GM21423 (cell line): ENCODE results near the gene TMEM154.
"Not testable (repeated sequence)": the region's sequence is repeated elsewhere in the genome, so short reads cannot be mapped to it uniquely, and the experiment has no call there.

Experiments used
- ATAC-seq: cut with Tn5 transposase; IDR thresholded peaks from one replicate; pipeline ENCODE4 v1.9.1; 2021; ENCODE audit warnings: mild to moderate bottlenecking, moderate library complexity; ENCODE audit not compliant: unreplicated experiment

Gene TMEM154

GRCh38 chr4:152668338-152668964 is 11.3 kb downstream of the TMEM154 start:
- ATAC-seq, result no peak

- no peak for ATAC-seq
These were observed 12.0 kb downstream of the TMEM154 start for GRCh38 chr4:152667781-152668180.

DNA sequence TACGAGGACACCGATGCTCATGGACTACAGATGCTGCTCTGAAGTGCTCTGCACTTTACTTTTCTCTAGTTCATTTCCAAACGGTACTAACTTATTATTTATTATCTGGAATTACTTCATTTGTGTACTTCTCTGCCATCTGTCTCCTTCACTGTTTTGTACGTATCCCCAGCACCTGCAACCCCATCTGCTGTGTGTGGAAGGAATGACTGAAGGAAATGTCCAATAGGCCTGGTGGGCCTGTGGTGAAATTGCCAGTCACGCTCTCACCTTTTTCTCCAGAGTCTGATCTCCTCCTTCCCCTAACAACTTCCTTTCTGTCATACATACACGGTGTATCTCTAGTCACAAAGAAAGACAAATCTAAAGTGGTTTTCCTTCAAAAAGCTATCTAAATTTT is 12.9 kb downstream of the TMEM154 start:
- ATAC-seq, result no peak

- no peak for ATAC-seq
These were observed 14.0 kb downstream of the TMEM154 start for GRCh38 chr4:152665691-152666395.

DNA sequence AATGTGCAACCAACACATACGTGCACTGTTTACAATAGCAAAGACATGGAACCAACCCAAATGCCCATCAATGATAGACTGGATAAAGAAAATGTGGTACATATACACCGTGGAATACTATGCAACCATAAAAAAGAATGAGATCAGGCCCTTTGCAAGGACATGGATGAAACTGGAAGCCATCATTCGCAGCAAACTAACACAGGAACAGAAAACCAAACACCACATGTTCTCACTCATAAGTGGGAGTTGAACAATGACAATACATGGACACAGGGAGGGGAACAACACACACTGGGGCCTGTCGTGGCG is 15.8 kb downstream of the TMEM154 start:
- not testable (repeated sequence) for ATAC-seq

GRCh38 chr4:152663203-152664066 is 16.4 kb downstream of the TMEM154 start:
- ATAC-seq, result peak; percentile 64

DNA sequence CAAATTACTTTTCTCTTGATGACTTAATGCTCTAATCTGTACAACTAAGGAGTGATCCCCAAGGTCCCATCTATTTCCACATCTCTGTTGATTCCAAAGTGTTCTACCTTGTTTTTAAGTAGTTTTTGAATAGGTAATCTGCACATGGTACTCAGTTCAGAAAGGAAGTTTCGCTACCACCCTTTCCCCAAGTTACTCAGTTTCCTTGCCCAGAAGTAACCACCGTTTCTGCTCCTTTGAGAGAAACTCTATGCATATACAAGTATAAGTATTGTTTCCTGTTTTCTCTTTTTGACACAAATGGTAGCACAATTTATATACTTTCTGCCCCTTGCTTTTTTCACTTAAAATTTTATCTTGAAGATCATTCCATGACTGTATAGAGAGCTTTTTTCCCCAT is 18.1 kb downstream of the TMEM154 start:
- ATAC-seq, result peak; percentile 24

- no peak for ATAC-seq
These were observed 19.3 kb downstream of the TMEM154 start for GRCh38 chr4:152660526-152660925.

- no peak for ATAC-seq
These were observed 20.0 kb downstream of the TMEM154 start for GRCh38 chr4:152659806-152660205.

DNA sequence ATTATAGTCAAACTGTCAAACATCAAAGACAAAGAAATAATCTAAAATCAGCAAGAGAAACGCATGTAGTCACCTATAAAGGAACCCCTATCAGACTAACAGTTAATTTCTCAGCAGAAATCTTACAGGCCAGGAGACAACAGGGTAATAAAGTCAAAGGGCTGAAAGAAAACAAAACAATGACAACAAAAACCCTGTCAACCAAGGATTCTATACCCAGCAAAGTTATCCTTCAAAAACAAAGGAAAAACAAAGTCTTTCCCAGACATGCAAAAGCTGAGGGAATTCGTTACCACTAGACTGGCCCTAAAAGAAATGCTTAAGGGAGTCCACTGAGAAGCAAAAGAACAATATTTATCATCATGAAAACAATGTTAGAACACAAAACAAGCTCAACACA is 22.1 kb downstream of the TMEM154 start:
- no peak for ATAC-seq

- no peak for ATAC-seq
These were observed 24.3 kb downstream of the TMEM154 start for GRCh38 chr4:152655272-152656129.

- ATAC-seq, result no peak
These were observed 27.7 kb downstream of the TMEM154 start for GRCh38 chr4:152652102-152652501.

DNA sequence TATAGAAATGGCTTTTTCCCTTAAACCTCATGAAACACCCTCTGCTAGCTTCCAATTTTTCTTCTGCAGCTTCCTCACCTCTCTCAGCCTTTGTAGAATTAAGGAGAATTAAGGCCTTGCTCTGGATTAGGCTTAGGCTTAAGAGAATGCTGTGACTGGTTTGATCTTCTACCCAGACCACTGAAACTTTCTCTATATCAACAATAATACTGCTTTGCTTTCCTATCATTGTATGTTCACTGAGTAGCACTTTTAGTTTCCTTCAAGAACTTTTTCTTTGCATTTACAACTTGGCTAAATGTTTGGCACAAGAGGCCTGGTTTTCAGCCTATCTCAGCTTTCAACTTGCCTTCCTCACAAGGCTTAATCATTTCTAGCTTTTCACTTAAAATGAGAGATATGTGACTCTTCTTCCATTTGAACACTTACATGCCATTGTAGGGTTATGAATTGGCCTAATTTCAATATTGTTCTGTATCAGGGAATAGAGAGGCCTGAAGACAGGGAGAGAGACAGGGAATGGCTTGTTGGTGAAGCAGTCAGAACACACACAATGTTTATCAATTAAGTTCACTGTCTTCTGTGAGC is 28.2 kb downstream of the TMEM154 start:
- ATAC-seq, result no peak

DNA sequence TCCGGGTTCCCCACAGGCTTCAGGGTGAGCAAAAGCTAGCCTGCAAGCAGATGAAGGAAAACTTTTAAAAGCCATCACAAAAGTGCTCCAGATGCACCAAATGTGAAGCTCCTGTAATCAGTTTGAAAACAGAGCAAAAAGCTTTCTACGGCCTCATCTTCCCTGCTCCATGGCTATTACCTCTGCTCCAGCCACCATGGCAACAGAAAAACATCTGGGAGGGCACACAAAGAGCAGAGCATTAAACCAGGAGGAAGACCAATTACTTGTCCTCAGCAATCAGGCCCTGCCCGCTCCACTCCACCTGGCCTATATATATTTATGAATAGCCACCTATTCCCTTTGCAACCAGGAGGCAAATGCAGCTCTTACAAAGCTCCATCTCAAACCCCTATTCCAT is 33.6 kb downstream of the TMEM154 start:
- no peak for ATAC-seq

DNA sequence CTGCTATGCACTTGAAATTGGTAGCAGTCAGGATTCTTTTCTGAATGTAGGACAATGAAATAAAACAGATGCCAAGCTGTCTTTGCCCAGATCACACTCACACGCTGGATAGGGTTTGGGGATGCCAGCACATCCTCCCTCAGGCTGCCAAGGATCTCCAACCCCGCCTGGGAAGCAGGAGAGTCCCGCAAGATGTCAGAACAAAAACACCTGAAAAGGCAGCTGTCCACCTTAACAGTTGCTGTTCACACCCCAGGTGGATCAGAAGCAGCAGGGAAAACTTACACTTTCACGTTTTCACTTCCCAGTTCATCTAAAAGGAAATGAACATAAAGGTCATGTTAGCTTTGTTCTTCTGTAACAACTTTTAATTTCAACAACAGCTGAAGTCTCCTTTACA is 35.7 kb downstream of the TMEM154 start:
- no peak for ATAC-seq

DNA sequence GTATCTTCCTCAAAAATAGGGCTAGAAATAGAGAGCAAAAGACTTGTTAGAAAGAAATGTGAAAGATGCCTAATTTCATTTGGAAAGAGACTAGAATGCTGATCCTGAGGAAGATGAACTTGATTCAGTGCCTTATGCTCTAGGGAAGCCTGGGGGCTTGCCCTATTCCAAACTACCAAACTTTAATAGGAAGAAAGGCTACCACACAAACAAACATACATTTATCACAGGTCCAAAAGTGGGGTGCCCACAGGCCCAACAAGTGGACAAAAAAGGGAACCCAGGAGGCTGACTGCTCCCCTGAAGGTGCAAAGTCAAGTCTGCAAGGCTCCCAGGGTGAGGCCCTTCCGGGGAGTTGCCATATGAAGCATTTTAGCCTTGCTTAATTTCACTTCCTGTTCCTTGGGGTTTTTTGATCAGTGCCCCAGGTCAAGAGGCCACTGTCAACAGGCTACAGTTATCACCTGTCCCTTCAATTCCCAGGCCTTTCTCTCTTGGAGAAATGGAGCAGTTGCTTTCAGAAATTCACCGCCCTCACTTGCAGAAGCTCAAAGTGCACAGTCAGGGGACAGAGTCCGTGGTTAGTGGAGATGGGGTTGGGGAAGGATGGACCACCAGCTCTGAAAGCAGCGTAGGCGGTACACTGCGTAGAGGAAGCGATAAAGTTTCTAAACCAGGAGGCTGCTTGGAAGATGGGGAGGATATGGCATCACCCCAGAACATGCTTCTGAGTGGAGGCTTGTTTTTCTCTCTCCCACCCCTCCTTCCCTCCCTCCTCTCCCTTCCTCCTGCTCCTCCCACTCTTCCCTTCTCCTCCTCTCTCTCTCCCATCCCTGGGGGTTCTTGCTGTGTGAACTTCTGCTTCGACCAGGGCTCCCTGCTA is 36.4 kb downstream of the TMEM154 start:
- peak; percentile 87 for ATAC-seq

- no peak for ATAC-seq
These were observed 39.5 kb downstream of the TMEM154 start for GRCh38 chr4:152640058-152640921.

GRCh38 chr4:152635851-152636250 is 43.9 kb downstream of the TMEM154 start:
- ATAC-seq, result no peak
